Measurements from ENCODE around the gene PDE8B.

Gene PDE8B

GRCh38 chr5:77285251-77285841 lies 74.9 kb downstream of the PDE8B start:
- no peak for DNase-seq (ENCODE audit: low read depth, low spot score)

- DNase-seq (ENCODE audit: low read depth, low spot score) = no peak
Observed at GRCh38 chr5:77292026-77292757, 81.7 kb downstream of the PDE8B start.

- no peak for DNase-seq (ENCODE audit: low read depth, low spot score)
Observed at GRCh38 chr5:77294185-77294584, 83.7 kb downstream of the PDE8B start.

- no peak for DNase-seq (ENCODE audit: low read depth, low spot score)
Observed at GRCh38 chr5:77295863-77296378, 85.4 kb downstream of the PDE8B start.

GRCh38 chr5:77298146-77298545 lies 87.7 kb downstream of the PDE8B start:
- no peak for DNase-seq (ENCODE audit: low read depth, low spot score)

GRCh38 chr5:77300451-77300850 lies 90.0 kb downstream of the PDE8B start:
- no peak for DNase-seq (ENCODE audit: low read depth, low spot score)

- no peak for DNase-seq (ENCODE audit: low read depth, low spot score)
Observed at GRCh38 chr5:77301447-77301883, 91.0 kb downstream of the PDE8B start.

- DNase-seq (ENCODE audit: low read depth, low spot score) = no peak
Observed at GRCh38 chr5:77302247-77302646, 91.8 kb downstream of the PDE8B start.

GRCh38 chr5:77302653-77303052 lies 92.2 kb downstream of the PDE8B start:
- DNase-seq (ENCODE audit: low read depth, low spot score) = no peak

GRCh38 chr5:77304388-77304787 lies 93.9 kb downstream of the PDE8B start:
- DNase-seq (ENCODE audit: low read depth, low spot score) = no peak

- DNase-seq (ENCODE audit: low read depth, low spot score) = no peak
Observed at GRCh38 chr5:77305222-77305846, 94.9 kb downstream of the PDE8B start.

GRCh38 chr5:77305956-77306355 lies 95.5 kb downstream of the PDE8B start:
- DNase-seq (ENCODE audit: low read depth, low spot score) = no peak

GRCh38 chr5:77306531-77306930 lies 96.1 kb downstream of the PDE8B start:
- no peak for DNase-seq (ENCODE audit: low read depth, low spot score)

GRCh38 chr5:77308154-77308960 lies 97.9 kb downstream of the PDE8B start:
- DNase-seq (ENCODE audit: low read depth, low spot score) = no peak

GRCh38 chr5:77309140-77309539 lies 98.7 kb downstream of the PDE8B start:
- no peak for DNase-seq (ENCODE audit: low read depth, low spot score)

- DNase-seq (ENCODE audit: low read depth, low spot score) = no peak
Observed at GRCh38 chr5:77310494-77311213, 100.2 kb downstream of the PDE8B start.

- DNase-seq (ENCODE audit: low read depth, low spot score) = no peak
Observed at GRCh38 chr5:77311214-77311571, 100.7 kb downstream of the PDE8B start.

- no peak for DNase-seq (ENCODE audit: low read depth, low spot score)
Observed at GRCh38 chr5:77312413-77312812, 101.9 kb downstream of the PDE8B start.

GRCh38 chr5:77316871-77317661 lies 106.6 kb downstream of the PDE8B start:
- DNase-seq (ENCODE audit: low read depth, low spot score) = no peak

- no peak for DNase-seq (ENCODE audit: low read depth, low spot score)
Observed at GRCh38 chr5:77318060-77318459, 107.6 kb downstream of the PDE8B start.

Measured in ELF-1 (cell line).